Measurements from ENCODE around the gene DTHD1. TPM values are rescaled to one million over a fixed set of nuclear protein-coding genes. Genes with fewer than 3 reads are reported as not detected.

The DTHD1 gene
- total and polyA plus RNA-seq, 2 of the 8 experiments (the other 6 are each of a cell fraction or from before 2014, with no cell fraction given) = not detected

GRCh38 chr4:36316607-36317006 lies 35.2 kb downstream of the DTHD1 start (continued):
- TF ChIP-seq POU5F1 (IDR thresholded peaks at IDR 0.05; ENCODE audit: low read depth, low read length) (no peak), CBX8 (IDR thresholded peaks at IDR 0.05; ENCODE audit: borderline replicate concordance, low read depth, low read length) (no peak), HDAC6 (IDR thresholded peaks at IDR 0.05; ENCODE audit: low read depth, low read length) (no peak)
